Caco-2 (cell line): ENCODE data around the gene LDLRAD4. TPM values are rescaled to one million over a fixed set of nuclear protein-coding genes. Genes with fewer than 3 reads are reported as not detected.
"Not testable (repeated sequence)": the region's sequence is repeated elsewhere in the genome, so short reads cannot be mapped to it uniquely, and the experiment has no call there.

Source experiments
- BruUV-seq: library from RNA; stranded (reverse); fragments of 400-500 nt; replicated peaks from 2 replicates; lab custom pipeline; 2021; lab: Mats Ljungman, UMichigan
- CTCF ChIA-PET: fragments of 300-600 bp; sonication (Branson Sonifier 250); formaldehyde crosslinking; loops from one replicate; lab custom pipeline; 2022; ENCODE audit warnings: antibody characterized with exemption; lab: Charles Lee
- POLR2A ChIA-PET: fragments of 300-600 bp; sonication (Branson Sonifier 250); formaldehyde crosslinking; loops from one replicate; lab custom pipeline; 2022; ENCODE audit warnings: antibody characterized with exemption; lab: Charles Lee
- DNase-seq, 2 experiments: peaks; one replicate each; pipeline versions ENCODE4 v3.0.0 to v3.0.0-alpha.2; 2020 to 2022
- H3K27me3 ChIP-seq: replicated peaks from 2 replicates; pipeline ENCODE4 v1.6.0; 2011; ENCODE audit warnings: low read length; ENCODE audit not compliant: control insufficient read depth, insufficient read depth
- H3K36me3 ChIP-seq: 2 replicates; pipeline ENCODE4 v1.5.1; 2011; ENCODE audit warnings: low read length; ENCODE audit not compliant: control insufficient read depth, insufficient read depth
- H3K4me1 ChIP-seq: fragments of 250-450 bp; sonication (Bioruptor Pico); 2 replicates; pipeline ENCODE4 v1.5.1; 2020; ENCODE audit warnings: mild to moderate bottlenecking
- H3K4me3 ChIP-seq: 2 replicates; pipeline ENCODE4 v1.5.1; 2011; ENCODE audit warnings: low read depth, mild to moderate bottlenecking, control low read depth, low read length
- H3K9me3 ChIP-seq: fragments of 250-450 bp; sonication (Bioruptor Pico); 2 replicates; pipeline ENCODE4 v1.5.1; 2020; ENCODE audit warnings: mild to moderate bottlenecking, moderate library complexity
- H3K27ac Mint-ChIP-seq: one replicate; pipeline ENCODE4 v1.8.0; 2022; ENCODE audit warnings: mixed read lengths; ENCODE audit not compliant: unreplicated experiment
- H3K27me3 Mint-ChIP-seq: one replicate; pipeline ENCODE4 v1.8.0; 2022; ENCODE audit warnings: mixed read lengths; ENCODE audit not compliant: insufficient read depth, unreplicated experiment
- H3K36me3 Mint-ChIP-seq: one replicate; pipeline ENCODE4 v1.8.0; 2022; ENCODE audit warnings: mild to moderate bottlenecking, mixed read lengths; ENCODE audit not compliant: insufficient read depth, unreplicated experiment
- H3K4me1 Mint-ChIP-seq: one replicate; pipeline ENCODE4 v1.8.0; 2022; ENCODE audit warnings: low read depth, mixed read lengths; ENCODE audit not compliant: unreplicated experiment
- H3K4me3 Mint-ChIP-seq: one replicate; pipeline ENCODE4 v1.8.0; 2022; ENCODE audit warnings: mild to moderate bottlenecking, moderate library complexity, mixed read lengths; ENCODE audit not compliant: unreplicated experiment
- H3K9me3 Mint-ChIP-seq: one replicate; pipeline ENCODE4 v1.8.0; 2022; ENCODE audit warnings: mixed read lengths; ENCODE audit not compliant: unreplicated experiment
- intact Hi-C: fragments of 100-400 bp; cut with micrococcal nuclease; formaldehyde crosslinking; loops from one replicate; pipeline ENCODE4 v1.10.0; 2022; ENCODE audit not compliant: unreplicated experiment
- total RNA-seq: library from RNA; stranded (reverse); gene quantifications from 2 replicates; pipeline ENCODE4 v1.2.3, GENCODE V29; 2022
- TF ChIP-seq, protein P1 (sequence below), 2 experiments: fragments of 200-600 bp in 1 of 2; IDR thresholded peaks; 1 replicate in 1 of 2; 2 replicates in 1 of 2; pipeline versions ENCODE4 v1.5.1 to v1.8.0; 2011 to 2022; ENCODE audit warnings: antibody characterized with exemption in 1 of 2, control low read depth in 1 of 2, inconsistent platforms in 1 of 2, low read depth in 1 of 2, low read length in 1 of 2, mild to moderate bottlenecking in 1 of 2, moderate library complexity in 1 of 2; ENCODE audit not compliant: insufficient read depth in 1 of 2, severe bottlenecking in 1 of 2, unreplicated experiment in 1 of 2

LDLRAD4 gene
- total RNA-seq, 1 experiment from 2014 or later, result 1.2 TPM

DNA sequence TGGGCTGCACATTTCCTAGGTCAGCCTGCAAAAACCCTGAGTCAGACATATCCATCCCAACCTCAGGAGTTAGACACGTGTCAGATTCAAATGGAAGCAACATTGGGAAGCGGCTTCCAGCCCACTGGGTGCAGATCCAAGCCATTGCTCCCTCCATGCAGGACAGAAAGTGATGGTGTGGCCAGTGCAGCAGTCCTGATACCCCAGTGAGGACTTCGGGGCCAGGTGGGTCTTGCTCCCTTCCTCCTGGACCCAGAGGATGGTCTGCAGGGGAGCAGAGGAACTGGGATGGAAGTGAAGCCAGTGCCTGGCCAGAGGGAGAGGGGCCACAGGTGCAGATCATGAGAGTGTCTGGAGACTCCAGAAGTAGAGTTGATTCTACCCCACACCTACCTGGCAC, 255.8 kb downstream of the LDLRAD4 start:
- TF ChIP-seq, protein P1, sequence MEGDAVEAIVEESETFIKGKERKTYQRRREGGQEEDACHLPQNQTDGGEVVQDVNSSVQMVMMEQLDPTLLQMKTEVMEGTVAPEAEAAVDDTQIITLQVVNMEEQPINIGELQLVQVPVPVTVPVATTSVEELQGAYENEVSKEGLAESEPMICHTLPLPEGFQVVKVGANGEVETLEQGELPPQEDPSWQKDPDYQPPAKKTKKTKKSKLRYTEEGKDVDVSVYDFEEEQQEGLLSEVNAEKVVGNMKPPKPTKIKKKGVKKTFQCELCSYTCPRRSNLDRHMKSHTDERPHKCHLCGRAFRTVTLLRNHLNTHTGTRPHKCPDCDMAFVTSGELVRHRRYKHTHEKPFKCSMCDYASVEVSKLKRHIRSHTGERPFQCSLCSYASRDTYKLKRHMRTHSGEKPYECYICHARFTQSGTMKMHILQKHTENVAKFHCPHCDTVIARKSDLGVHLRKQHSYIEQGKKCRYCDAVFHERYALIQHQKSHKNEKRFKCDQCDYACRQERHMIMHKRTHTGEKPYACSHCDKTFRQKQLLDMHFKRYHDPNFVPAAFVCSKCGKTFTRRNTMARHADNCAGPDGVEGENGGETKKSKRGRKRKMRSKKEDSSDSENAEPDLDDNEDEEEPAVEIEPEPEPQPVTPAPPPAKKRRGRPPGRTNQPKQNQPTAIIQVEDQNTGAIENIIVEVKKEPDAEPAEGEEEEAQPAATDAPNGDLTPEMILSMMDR (IDR thresholded peaks at IDR 0.05; ENCODE audit: insufficient read depth in 1 of 2, low read depth in 1 of 2, low read length in 1 of 2, severe bottlenecking in 1 of 2, unreplicated experiment in 1 of 2), result no peak
- no peak for DNase-seq
- Mint-ChIP-seq H3K4me1 (no peaks in the 10 kb centered on the region), H3K9me3 (no peaks in the 10 kb centered on the region), H3K4me3 (no peak overlapping the region), H3K27me3 (peaks cover 13% of the 10 kb centered on the region), H3K36me3 (no peaks in the 10 kb centered on the region), H3K27ac (no peak overlapping the region)
- H3K36me3 ChIP-seq, result no peaks in the 10 kb centered on the region
- CTCF ChIA-PET, result no interaction called here
- no peaks in the 10 kb centered on the region for H3K4me1 ChIP-seq
- no TSS peak for BruUV-seq
- intact Hi-C loops, result no loop called here
- H3K27me3 ChIP-seq, result 0 out of 2 replicates have a peak, but pooled peaks cover 1% of the 10 kb centered on the region
- POLR2A ChIA-PET, result no interaction called here
- no peaks in the 10 kb centered on the region for H3K9me3 ChIP-seq
- H3K4me3 ChIP-seq, result no peak overlapping the region

DNA sequence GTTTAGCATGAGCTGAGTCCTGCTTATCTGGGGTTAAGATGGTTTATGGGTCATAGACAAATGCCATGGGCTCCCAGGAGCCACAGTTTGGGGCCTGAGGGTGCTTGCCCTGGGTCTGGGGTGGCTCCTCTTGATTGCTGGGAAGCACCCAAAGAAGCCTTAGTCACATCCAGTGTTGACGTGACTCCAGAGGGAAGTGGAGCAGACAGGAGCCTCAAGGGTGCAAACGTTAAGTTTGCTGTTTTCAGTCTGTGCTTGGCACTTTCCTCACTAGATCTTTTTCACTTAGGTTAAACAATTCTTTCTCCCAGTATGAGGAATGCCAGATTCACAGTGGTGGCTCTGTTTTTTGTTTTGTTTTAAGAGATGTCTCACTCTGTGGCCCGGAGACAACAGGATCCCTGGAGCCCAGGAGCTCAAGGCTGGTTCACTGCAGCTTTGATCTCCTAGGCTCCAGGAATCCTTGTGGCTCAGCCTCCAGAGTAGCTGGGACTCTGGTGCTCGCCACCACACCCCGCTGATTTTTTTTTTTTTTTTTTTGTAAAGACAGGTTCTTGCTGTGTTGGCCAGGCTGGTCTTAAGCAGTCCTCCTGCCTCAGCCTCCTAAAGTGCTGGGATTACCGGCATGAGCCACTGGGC, 256.5 kb downstream of the LDLRAD4 start:
- 0 out of 2 replicates have a peak, but pooled peaks cover 1% of the 10 kb centered on the region for H3K27me3 ChIP-seq
- POLR2A ChIA-PET, result no interaction called here
- H3K36me3 ChIP-seq, result no peaks in the 10 kb centered on the region
- H3K4me3 ChIP-seq, result no peak overlapping the region
- no peaks in the 10 kb centered on the region for H3K9me3 ChIP-seq
- BruUV-seq, result no TSS peak
- Mint-ChIP-seq H3K9me3 (no peaks in the 10 kb centered on the region), H3K4me3 (no peak overlapping the region), H3K4me1 (no peaks in the 10 kb centered on the region), H3K36me3 (no peaks in the 10 kb centered on the region), H3K27ac (no peak overlapping the region), H3K27me3 (peaks cover 16% of the 10 kb centered on the region)
- TF ChIP-seq, protein P1 (IDR thresholded peaks at IDR 0.05; ENCODE audit: insufficient read depth in 1 of 2, low read depth in 1 of 2, low read length in 1 of 2, severe bottlenecking in 1 of 2, unreplicated experiment in 1 of 2), result no peak
- CTCF ChIA-PET, result interaction anchor here (0.6 kb wide), 1 partner anchor 567 kb away, joined by 4 read pairs; no protein-coding TSS in a partner anchor
- H3K4me1 ChIP-seq, result no peaks in the 10 kb centered on the region
- intact Hi-C loops, result no loop called here
- DNase-seq, result no peak

DNA sequence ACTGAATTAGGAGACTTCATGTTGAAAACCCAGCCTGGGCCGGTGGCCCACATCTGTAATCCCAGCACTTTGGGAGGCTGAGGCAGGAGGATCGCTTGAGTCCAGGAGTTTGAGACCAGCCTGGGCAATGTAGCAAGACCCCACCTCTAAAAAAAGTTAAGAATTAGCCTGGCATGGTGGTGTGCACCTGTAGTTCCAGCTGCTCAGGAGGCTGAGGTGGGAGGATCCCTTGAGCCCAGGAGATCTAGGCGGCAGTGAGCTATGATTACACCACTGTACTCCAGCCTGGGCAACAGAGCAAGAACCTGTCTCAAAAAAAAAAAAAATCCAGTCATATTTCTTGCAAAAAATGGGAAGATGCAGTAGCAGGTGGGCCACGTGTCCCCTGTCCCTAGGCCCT, 257.8 kb downstream of the LDLRAD4 start:
- H3K4me1 Mint-ChIP-seq, H3K36me3 ChIP-seq, H3K9me3 Mint-ChIP-seq, CTCF ChIA-PET, H3K4me1 ChIP-seq, H3K4me3 Mint-ChIP-seq, H3K4me3 ChIP-seq, POLR2A ChIA-PET, H3K9me3 ChIP-seq, DNase-seq, H3K27ac Mint-ChIP-seq, H3K36me3 Mint-ChIP-seq, H3K27me3 ChIP-seq, BruUV-seq, intact Hi-C loops: not testable (repeated sequence)
- H3K27me3 Mint-ChIP-seq, result peaks cover 20% of the 10 kb centered on the region
